Mammary epithelial cell (primary cell): Measurements from ENCODE around the gene CDKN2D.

Source experiments
- EZH2 ChIP-seq: IDR thresholded peaks from 2 replicates; pipeline ENCODE4 v1.6.1; 2012; ENCODE audit warnings: low read length, inconsistent platforms, borderline replicate concordance
- TF ChIP-seq, protein P1 (sequence below), 2 donors: IDR thresholded peaks in 1 of 2; conservative IDR thresholded peaks in 1 of 2; 2 replicates each; pipeline ENCODE4 v1.5.1; 2011 to 2012; ENCODE audit warnings: inconsistent platforms in 2 of 2, low read length in 2 of 2, mild to moderate bottlenecking in 2 of 2, control low read depth in 1 of 2, low read depth in 1 of 2; ENCODE audit not compliant: insufficient read depth in 1 of 2; ENCODE audit errors: extremely low read depth in 1 of 2

GRCh38 chr19:10582091-10582490, 13.3 kb upstream of the CDKN2D start:
- TF ChIP-seq, protein P1, sequence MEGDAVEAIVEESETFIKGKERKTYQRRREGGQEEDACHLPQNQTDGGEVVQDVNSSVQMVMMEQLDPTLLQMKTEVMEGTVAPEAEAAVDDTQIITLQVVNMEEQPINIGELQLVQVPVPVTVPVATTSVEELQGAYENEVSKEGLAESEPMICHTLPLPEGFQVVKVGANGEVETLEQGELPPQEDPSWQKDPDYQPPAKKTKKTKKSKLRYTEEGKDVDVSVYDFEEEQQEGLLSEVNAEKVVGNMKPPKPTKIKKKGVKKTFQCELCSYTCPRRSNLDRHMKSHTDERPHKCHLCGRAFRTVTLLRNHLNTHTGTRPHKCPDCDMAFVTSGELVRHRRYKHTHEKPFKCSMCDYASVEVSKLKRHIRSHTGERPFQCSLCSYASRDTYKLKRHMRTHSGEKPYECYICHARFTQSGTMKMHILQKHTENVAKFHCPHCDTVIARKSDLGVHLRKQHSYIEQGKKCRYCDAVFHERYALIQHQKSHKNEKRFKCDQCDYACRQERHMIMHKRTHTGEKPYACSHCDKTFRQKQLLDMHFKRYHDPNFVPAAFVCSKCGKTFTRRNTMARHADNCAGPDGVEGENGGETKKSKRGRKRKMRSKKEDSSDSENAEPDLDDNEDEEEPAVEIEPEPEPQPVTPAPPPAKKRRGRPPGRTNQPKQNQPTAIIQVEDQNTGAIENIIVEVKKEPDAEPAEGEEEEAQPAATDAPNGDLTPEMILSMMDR (conservative IDR thresholded peaks at IDR 0.05 in 1 of 2, IDR thresholded peaks at IDR 0.05 in 1 of 2; ENCODE audit: extremely low read depth in 1 of 2, insufficient read depth in 1 of 2, low read depth in 1 of 2, low read length in 2 of 2), result no peak
- TF ChIP-seq EZH2, result no peak
